Measurements from ENCODE around the gene PRUNE2.

The PRUNE2 gene

GRCh38 chr9:76901801-76902200, 4.1 kb downstream of the PRUNE2 start:
- no peak for DNase-seq

GRCh38 chr9:76900884-76901440, 5.0 kb downstream of the PRUNE2 start:
- no peak for DNase-seq

- DNase-seq, result no peak
Measured at GRCh38 chr9:76898786-76899185, 7.1 kb downstream of the PRUNE2 start.

- DNase-seq, result no peak
Measured at GRCh38 chr9:76897804-76898525, 7.9 kb downstream of the PRUNE2 start.

GRCh38 chr9:76896035-76896434, 9.9 kb downstream of the PRUNE2 start:
- DNase-seq, result no peak

- DNase-seq, result no peak
Measured at GRCh38 chr9:76895186-76895585, 10.7 kb downstream of the PRUNE2 start.

- no peak for DNase-seq
Measured at GRCh38 chr9:76894198-76894597, 11.7 kb downstream of the PRUNE2 start.

- no peak for DNase-seq
Measured at GRCh38 chr9:76893395-76893932, 12.4 kb downstream of the PRUNE2 start.

- DNase-seq, result no peak
Measured at GRCh38 chr9:76891874-76892273, 14.0 kb downstream of the PRUNE2 start.

GRCh38 chr9:76891279-76891678, 14.6 kb downstream of the PRUNE2 start:
- DNase-seq, result no peak

- no peak for DNase-seq
Measured at GRCh38 chr9:76887951-76888350, 18.0 kb downstream of the PRUNE2 start.

GRCh38 chr9:76887003-76887821, 18.7 kb downstream of the PRUNE2 start:
- no peak for DNase-seq

GRCh38 chr9:76886318-76886717, 19.6 kb downstream of the PRUNE2 start:
- no peak for DNase-seq

GRCh38 chr9:76884823-76885222, 21.1 kb downstream of the PRUNE2 start:
- DNase-seq, result no peak

- no peak for DNase-seq
Measured at GRCh38 chr9:76883341-76883855, 22.5 kb downstream of the PRUNE2 start.

- no peak for DNase-seq
Measured at GRCh38 chr9:76882686-76883085, 23.2 kb downstream of the PRUNE2 start.

GRCh38 chr9:76880210-76880609, 25.7 kb downstream of the PRUNE2 start:
- no peak for DNase-seq

- no peak for DNase-seq
Measured at GRCh38 chr9:76878933-76879332, 27.0 kb downstream of the PRUNE2 start.

GRCh38 chr9:76877961-76878360, 28.0 kb downstream of the PRUNE2 start:
- no peak for DNase-seq

GRCh38 chr9:76876098-76876497, 29.8 kb downstream of the PRUNE2 start:
- DNase-seq, result no peak

GRCh38 chr9:76873821-76874220, 32.1 kb downstream of the PRUNE2 start:
- DNase-seq, result no peak

GRCh38 chr9:76873056-76873792, 32.7 kb downstream of the PRUNE2 start:
- DNase-seq, result no peak

- no peak for DNase-seq
Measured at GRCh38 chr9:76868897-76869296, 37.0 kb downstream of the PRUNE2 start.

Measured in cortex of kidney (tissue), 1 donor.